ENCODE measurements around the gene TSKU.

GRCh38 chr11:76783294-76783895, at the start of gene TSKU:
- TF ChIP-seq CTCF (IDR thresholded peaks at IDR 0.05; ENCODE audit: borderline replicate concordance, extremely low read depth, low read length, poor library complexity, severe bottlenecking) (no peak), EZH2 (IDR thresholded peaks at IDR 0.05; ENCODE audit: borderline replicate concordance, low read depth, low read length, severe bottlenecking) (no peak)
